ENCODE measurements around the gene DNAJC5.
"Not testable (repeated sequence)": the region's sequence is repeated elsewhere in the genome, so short reads cannot be mapped to it uniquely, and the experiment has no call there.

The DNAJC5 gene

GRCh38 chr20:63857764-63858392 is 37.0 kb upstream of the DNAJC5 start:
- Mint-ChIP-seq H3K36me3 (peaks cover 8% of the 10 kb centered on the region), H3K27ac (no peak overlapping the region), H3K4me3 (no peak overlapping the region), H3K27me3 (peaks cover 36% of the 10 kb centered on the region), H3K4me1 (peaks cover 24% of the 10 kb centered on the region), H3K9me3 (no peaks in the 10 kb centered on the region)
- DNase-seq: no peak
- CTCF ChIA-PET: interaction anchor here (1.0 kb wide), 2 partner anchors 71 to 320 kb away, joined by 3 to 4 read pairs; no protein-coding TSS in a partner anchor

GRCh38 chr20:63858393-63859165 is 36.3 kb upstream of the DNAJC5 start:
- CTCF ChIA-PET: interaction anchor here (0.9 to 1.0 kb wide), 3 partner anchors 72 to 321 kb away, joined by 3 to 4 read pairs (median 3); partner anchors contain the start of genes ARFRP1 and ZGPAT
- peaks cover 12% of the 10 kb centered on the region for H3K36me3 Mint-ChIP-seq
- H3K4me1 Mint-ChIP-seq: peaks cover 30% of the 10 kb centered on the region
- peaks cover 34% of the 10 kb centered on the region for H3K27me3 Mint-ChIP-seq
- H3K27ac Mint-ChIP-seq: no peak overlapping the region
- no peak for DNase-seq
- H3K4me3 Mint-ChIP-seq: no peak overlapping the region
- no peaks in the 10 kb centered on the region for H3K9me3 Mint-ChIP-seq

GRCh38 chr20:63859166-63859699 is 35.7 kb upstream of the DNAJC5 start:
- Mint-ChIP-seq H3K4me3 (no peak overlapping the region), H3K9me3 (no peaks in the 10 kb centered on the region), H3K4me1 (peaks cover 36% of the 10 kb centered on the region), H3K27ac (no peak overlapping the region), H3K36me3 (peaks cover 12% of the 10 kb centered on the region), H3K27me3 (peaks cover 30% of the 10 kb centered on the region)
- no peak for DNase-seq
- CTCF ChIA-PET: interaction anchor here (0.9 to 1.0 kb wide), 3 partner anchors 73 to 321 kb away, joined by 3 to 4 read pairs (median 3); partner anchors contain the start of genes ARFRP1 and ZGPAT

- H3K36me3 Mint-ChIP-seq: peaks cover 12% of the 10 kb centered on the region
- H3K4me1 Mint-ChIP-seq: peaks cover 36% of the 10 kb centered on the region
- H3K4me3 Mint-ChIP-seq: no peak overlapping the region
- CTCF ChIA-PET: no interaction called here
- H3K27ac Mint-ChIP-seq: no peak overlapping the region
- no peak for DNase-seq
- no peaks in the 10 kb centered on the region for H3K9me3 Mint-ChIP-seq
- H3K27me3 Mint-ChIP-seq: peaks cover 27% of the 10 kb centered on the region
These were observed 34.4 kb upstream of the DNAJC5 start for GRCh38 chr20:63860325-63861051.

- H3K27me3 Mint-ChIP-seq: peaks cover 22% of the 10 kb centered on the region
- peaks cover 43% of the 10 kb centered on the region for H3K4me1 Mint-ChIP-seq
- no peak within 1 kb of the TSS for H3K27ac Mint-ChIP-seq
- no peak for DNase-seq
- H3K4me3 Mint-ChIP-seq: no peak within 1 kb of the TSS
- H3K9me3 Mint-ChIP-seq: no peaks in the 10 kb centered on the region
- H3K36me3 Mint-ChIP-seq: peaks cover 12% of the 10 kb centered on the region
- CTCF ChIA-PET: no interaction called here
These were observed 33.5 kb upstream of the DNAJC5 start, which contains the start of gene ABHD16B for GRCh38 chr20:63861365-63861934. ABHD16B (plus strand) TSS chr20:63861498; CDS start chr20:63861541, 43 bp downstream.

- DNase-seq: no peak
- H3K4me1 Mint-ChIP-seq: peaks cover 42% of the 10 kb centered on the region
- no peak overlapping the region for H3K27ac Mint-ChIP-seq
- no peak overlapping the region for H3K4me3 Mint-ChIP-seq
- H3K36me3 Mint-ChIP-seq: peaks cover 12% of the 10 kb centered on the region
- no peaks in the 10 kb centered on the region for H3K9me3 Mint-ChIP-seq
- peaks cover 16% of the 10 kb centered on the region for H3K27me3 Mint-ChIP-seq
- CTCF ChIA-PET: interaction anchor here (3.3 kb wide), 1 partner anchor 155 kb away, joined by 14 read pairs; the partner anchor contains the start of genes ARFRP1 and ZGPAT
These were observed 32.7 kb upstream of the DNAJC5 start for GRCh38 chr20:63861981-63862901.

GRCh38 chr20:63863021-63863797 is 31.7 kb upstream of the DNAJC5 start:
- Mint-ChIP-seq H3K4me3 (peak overlapping the region; percentile 91), H3K4me1 (peaks cover 38% of the 10 kb centered on the region), H3K27ac (peak overlapping the region; percentile 94), H3K36me3 (peaks cover 14% of the 10 kb centered on the region), H3K27me3 (peaks cover 7% of the 10 kb centered on the region), H3K9me3 (no peaks in the 10 kb centered on the region)
- CTCF ChIA-PET: interaction anchor here (1.4 to 3.3 kb wide), 5 partner anchors 8 to 367 kb away, joined by 4 to 14 read pairs (median 7); partner anchors contain the start of genes ARFRP1 and ZGPAT
- no peak for DNase-seq

GRCh38 chr20:63863798-63864544 is 31.0 kb upstream of the DNAJC5 start:
- H3K36me3 Mint-ChIP-seq: peaks cover 16% of the 10 kb centered on the region
- H3K9me3 Mint-ChIP-seq: no peaks in the 10 kb centered on the region
- H3K4me1 Mint-ChIP-seq: peaks cover 32% of the 10 kb centered on the region
- H3K4me3 Mint-ChIP-seq: peak overlapping the region; percentile 91
- peak overlapping the region; percentile 94 for H3K27ac Mint-ChIP-seq
- no peaks in the 10 kb centered on the region for H3K27me3 Mint-ChIP-seq
- CTCF ChIA-PET: interaction anchor here (0.6 to 3.3 kb wide), 10 partner anchors 9 to 368 kb away, joined by 3 to 14 read pairs (median 4); partner anchors contain the start of genes ARFRP1, LIME1, PTK6 and ZGPAT
- DNase-seq: peak; percentile 89

GRCh38 chr20:63864545-63864977 is 30.4 kb upstream of the DNAJC5 start:
- no peaks in the 10 kb centered on the region for H3K27me3 Mint-ChIP-seq
- peak overlapping the region; percentile 91 for H3K4me3 Mint-ChIP-seq
- CTCF ChIA-PET: interaction anchor here (0.6 to 3.3 kb wide), 11 partner anchors 10 to 368 kb away, joined by 3 to 14 read pairs (median 4); partner anchors contain the start of genes ARFRP1, LIME1, PTK6 and ZGPAT
- H3K9me3 Mint-ChIP-seq: no peaks in the 10 kb centered on the region
- peak overlapping the region; percentile 94 for H3K27ac Mint-ChIP-seq
- peaks cover 22% of the 10 kb centered on the region for H3K36me3 Mint-ChIP-seq
- peaks cover 27% of the 10 kb centered on the region for H3K4me1 Mint-ChIP-seq
- no peak for DNase-seq

- CTCF ChIA-PET: interaction anchor here (0.6 to 3.3 kb wide), 12 partner anchors 10 to 369 kb away, joined by 3 to 14 read pairs (median 4); partner anchors contain the start of genes ARFRP1, LIME1, PTK6 and ZGPAT
- peak; percentile 99 for DNase-seq
- no peaks in the 10 kb centered on the region for H3K27me3 Mint-ChIP-seq
- H3K4me1 Mint-ChIP-seq: peaks cover 25% of the 10 kb centered on the region
- H3K27ac Mint-ChIP-seq: peak within 1 kb of the TSS; percentile 94
- peak within 1 kb of the TSS; percentile 91 for H3K4me3 Mint-ChIP-seq
- H3K9me3 Mint-ChIP-seq: no peaks in the 10 kb centered on the region
- H3K36me3 Mint-ChIP-seq: peaks cover 24% of the 10 kb centered on the region
These were observed 29.8 kb upstream of the DNAJC5 start, which contains the start of gene TPD52L2 for GRCh38 chr20:63864978-63865640. TPD52L2 (plus strand) TSS chr20:63865270; CDS start chr20:63865366, 96 bp downstream.

- not testable (repeated sequence) for DNase-seq, H3K27me3 Mint-ChIP-seq, H3K27ac Mint-ChIP-seq, H3K9me3 Mint-ChIP-seq
- CTCF ChIA-PET: interaction anchor here (0.7 to 1.3 kb wide), 2 partner anchors 81 to 206 kb away, joined by 3 to 4 read pairs; no protein-coding TSS in a partner anchor
- H3K36me3 Mint-ChIP-seq: peaks cover 20% of the 10 kb centered on the region
- H3K4me3 Mint-ChIP-seq: peak overlapping the region; percentile 43
- H3K4me1 Mint-ChIP-seq: peaks cover 25% of the 10 kb centered on the region
These were observed 27.9 kb upstream of the DNAJC5 start for GRCh38 chr20:63867042-63867441.
